Measurements from ENCODE around the gene MDFIC.

Gene MDFIC

GRCh38 chr7:114981323-114981722 is 59.4 kb downstream of the MDFIC start:
- H3K27me3 Mint-ChIP-seq = no peaks in the 10 kb centered on the region
- no peak for DNase-seq
- no peaks in the 10 kb centered on the region for H3K9me3 Mint-ChIP-seq
- peaks cover 52% of the 10 kb centered on the region for H3K4me1 Mint-ChIP-seq (ENCODE audit: low read depth)
- H3K4me3 Mint-ChIP-seq = no peak overlapping the region
- H3K27ac Mint-ChIP-seq = peak overlapping the region; percentile 39
- H3K36me3 Mint-ChIP-seq (ENCODE audit: low read depth) = peaks cover 62% of the 10 kb centered on the region

GRCh38 chr7:114985116-114985715 is 63.3 kb downstream of the MDFIC start:
- H3K9me3 Mint-ChIP-seq = peaks cover 2% of the 10 kb centered on the region
- H3K4me3 Mint-ChIP-seq = no peak overlapping the region
- peaks cover 41% of the 10 kb centered on the region for H3K4me1 Mint-ChIP-seq (ENCODE audit: low read depth)
- H3K27me3 Mint-ChIP-seq = no peaks in the 10 kb centered on the region
- peaks cover 44% of the 10 kb centered on the region for H3K36me3 Mint-ChIP-seq (ENCODE audit: low read depth)
- no peak overlapping the region for H3K27ac Mint-ChIP-seq
- no peak for DNase-seq

- Mint-ChIP-seq H3K27me3 (no peaks in the 10 kb centered on the region), H3K27ac (peak overlapping the region; percentile 39), H3K4me3 (no peak overlapping the region), H3K4me1 (ENCODE audit: low read depth) (peaks cover 29% of the 10 kb centered on the region), H3K36me3 (ENCODE audit: low read depth) (peaks cover 40% of the 10 kb centered on the region), H3K9me3 (peaks cover 4% of the 10 kb centered on the region)
- DNase-seq = no peak
Measured at GRCh38 chr7:114986190-114987180, 64.6 kb downstream of the MDFIC start.

GRCh38 chr7:114988026-114988425 is 66.1 kb downstream of the MDFIC start:
- no peak for DNase-seq
- H3K27me3 Mint-ChIP-seq = no peaks in the 10 kb centered on the region
- H3K27ac Mint-ChIP-seq = no peak overlapping the region
- H3K4me1 Mint-ChIP-seq (ENCODE audit: low read depth) = peaks cover 31% of the 10 kb centered on the region
- H3K4me3 Mint-ChIP-seq = no peak overlapping the region
- H3K36me3 Mint-ChIP-seq (ENCODE audit: low read depth) = peaks cover 39% of the 10 kb centered on the region
- H3K9me3 Mint-ChIP-seq = peaks cover 4% of the 10 kb centered on the region

GRCh38 chr7:114988755-114989375 is 67.0 kb downstream of the MDFIC start:
- Mint-ChIP-seq H3K27ac (no peak overlapping the region), H3K36me3 (ENCODE audit: low read depth) (peaks cover 38% of the 10 kb centered on the region), H3K4me1 (ENCODE audit: low read depth) (peaks cover 38% of the 10 kb centered on the region), H3K27me3 (no peaks in the 10 kb centered on the region), H3K4me3 (no peak overlapping the region), H3K9me3 (peaks cover 4% of the 10 kb centered on the region)
- no peak for DNase-seq

- Mint-ChIP-seq H3K27me3 (no peaks in the 10 kb centered on the region), H3K9me3 (peaks cover 4% of the 10 kb centered on the region), H3K4me1 (ENCODE audit: low read depth) (peaks cover 44% of the 10 kb centered on the region), H3K27ac (no peak overlapping the region), H3K4me3 (no peak overlapping the region), H3K36me3 (ENCODE audit: low read depth) (peaks cover 40% of the 10 kb centered on the region)
- no peak for DNase-seq
Measured at GRCh38 chr7:114989531-114989930, 67.6 kb downstream of the MDFIC start.

- H3K9me3 Mint-ChIP-seq = no peaks in the 10 kb centered on the region
- H3K27me3 Mint-ChIP-seq = no peaks in the 10 kb centered on the region
- DNase-seq = no peak
- H3K36me3 Mint-ChIP-seq (ENCODE audit: low read depth) = peaks cover 86% of the 10 kb centered on the region
- peak overlapping the region; percentile 85 for H3K27ac Mint-ChIP-seq
- H3K4me3 Mint-ChIP-seq = peak overlapping the region; percentile 50
- peaks cover 70% of the 10 kb centered on the region for H3K4me1 Mint-ChIP-seq (ENCODE audit: low read depth)
Measured at GRCh38 chr7:114997487-114998404, 75.9 kb downstream of the MDFIC start.

- DNase-seq = no peak
- H3K9me3 Mint-ChIP-seq = no peaks in the 10 kb centered on the region
- H3K27me3 Mint-ChIP-seq = no peaks in the 10 kb centered on the region
- no peak overlapping the region for H3K4me3 Mint-ChIP-seq
- H3K36me3 Mint-ChIP-seq (ENCODE audit: low read depth) = peaks cover 80% of the 10 kb centered on the region
- no peak overlapping the region for H3K27ac Mint-ChIP-seq
- H3K4me1 Mint-ChIP-seq (ENCODE audit: low read depth) = peaks cover 69% of the 10 kb centered on the region
Measured at GRCh38 chr7:115004121-115004520, 82.2 kb downstream of the MDFIC start.

GRCh38 chr7:115005251-115005650 is 83.4 kb downstream of the MDFIC start:
- H3K9me3 Mint-ChIP-seq = no peaks in the 10 kb centered on the region
- H3K27me3 Mint-ChIP-seq = no peaks in the 10 kb centered on the region
- no peak overlapping the region for H3K4me3 Mint-ChIP-seq
- no peak for DNase-seq
- H3K27ac Mint-ChIP-seq = no peak overlapping the region
- peaks cover 85% of the 10 kb centered on the region for H3K36me3 Mint-ChIP-seq (ENCODE audit: low read depth)
- peaks cover 79% of the 10 kb centered on the region for H3K4me1 Mint-ChIP-seq (ENCODE audit: low read depth)

GRCh38 chr7:115005953-115006352 is 84.1 kb downstream of the MDFIC start:
- Mint-ChIP-seq H3K27ac (peak overlapping the region; percentile 58), H3K27me3 (no peaks in the 10 kb centered on the region), H3K4me3 (no peak overlapping the region), H3K4me1 (ENCODE audit: low read depth) (peaks cover 82% of the 10 kb centered on the region), H3K36me3 (ENCODE audit: low read depth) (peaks cover 79% of the 10 kb centered on the region), H3K9me3 (no peaks in the 10 kb centered on the region)
- DNase-seq = no peak

- no peak for DNase-seq
- peaks cover 76% of the 10 kb centered on the region for H3K36me3 Mint-ChIP-seq (ENCODE audit: low read depth)
- peak overlapping the region; percentile 87 for H3K27ac Mint-ChIP-seq
- no peaks in the 10 kb centered on the region for H3K9me3 Mint-ChIP-seq
- peaks cover 77% of the 10 kb centered on the region for H3K4me1 Mint-ChIP-seq (ENCODE audit: low read depth)
- H3K27me3 Mint-ChIP-seq = no peaks in the 10 kb centered on the region
- no peak overlapping the region for H3K4me3 Mint-ChIP-seq
Measured at GRCh38 chr7:115007751-115008150, 85.9 kb downstream of the MDFIC start.

GRCh38 chr7:115008465-115009114 is 86.7 kb downstream of the MDFIC start:
- Mint-ChIP-seq H3K36me3 (ENCODE audit: low read depth) (peaks cover 76% of the 10 kb centered on the region), H3K27me3 (no peaks in the 10 kb centered on the region), H3K4me3 (peak overlapping the region; percentile 49), H3K9me3 (no peaks in the 10 kb centered on the region), H3K4me1 (ENCODE audit: low read depth) (peaks cover 74% of the 10 kb centered on the region), H3K27ac (peak overlapping the region; percentile 87)
- no peak for DNase-seq

- Mint-ChIP-seq H3K36me3 (ENCODE audit: low read depth) (peaks cover 78% of the 10 kb centered on the region), H3K9me3 (no peaks in the 10 kb centered on the region), H3K4me1 (ENCODE audit: low read depth) (peaks cover 76% of the 10 kb centered on the region), H3K27ac (peak overlapping the region; percentile 87), H3K27me3 (no peaks in the 10 kb centered on the region), H3K4me3 (peak overlapping the region; percentile 49)
- DNase-seq = no peak
Measured at GRCh38 chr7:115009139-115009538, 87.2 kb downstream of the MDFIC start.
